KMS-11 (cell line): Measurements from ENCODE around the gene AGPAT3.

Source experiments
- H2AFZ ChIP-seq: fragments of 200-600 bp; sonication (generic); 2 replicates; pipeline ENCODE4 v1.6.1; 2016; ENCODE audit warnings: antibody characterized with exemption, mixed run types, low read depth
- H3K27ac ChIP-seq: fragments of 200-600 bp; sonication (generic); 2 replicates; pipeline ENCODE4 v1.6.1; 2016; ENCODE audit warnings: mild to moderate bottlenecking, mixed run types
- H3K27me3 ChIP-seq: fragments of 200-600 bp; sonication (generic); 2 replicates; pipeline ENCODE4 v1.6.1; 2017; ENCODE audit warnings: mild to moderate bottlenecking, low read depth, mixed run types, moderate library complexity; ENCODE audit not compliant: insufficient read depth
- H3K36me3 ChIP-seq: fragments of 200-600 bp; sonication (generic); 2 replicates; pipeline ENCODE4 v1.6.1; 2017; ENCODE audit warnings: mild to moderate bottlenecking, mixed run types; ENCODE audit not compliant: insufficient read depth
- H3K4me1 ChIP-seq: fragments of 200-600 bp; sonication (generic); 2 replicates; pipeline ENCODE4 v1.6.1; 2016; ENCODE audit warnings: mild to moderate bottlenecking, low read depth, mixed run types; ENCODE audit not compliant: poor library complexity, severe bottlenecking
- H3K4me2 ChIP-seq: fragments of 200-600 bp; sonication (generic); 2 replicates; pipeline ENCODE4 v1.7.0; 2016; ENCODE audit warnings: mild to moderate bottlenecking, mixed run types
- H3K4me3 ChIP-seq: fragments of 200-600 bp; sonication (generic); IDR thresholded peaks from 2 replicates; pipeline ENCODE4 v1.6.1; 2017; ENCODE audit warnings: low read depth, low read length, mixed read lengths; ENCODE audit not compliant: insufficient read depth
- H3K79me2 ChIP-seq: fragments of 200-600 bp; sonication (generic); 2 replicates; pipeline ENCODE4 v1.6.1; 2016; ENCODE audit warnings: low read depth, mixed run types; ENCODE audit not compliant: insufficient read depth
- H3K9ac ChIP-seq: fragments of 200-600 bp; sonication (generic); 2 replicates; pipeline ENCODE4 v1.6.1; 2016; ENCODE audit warnings: mild to moderate bottlenecking, mixed run types
- H4K20me1 ChIP-seq: fragments of 200-600 bp; sonication (generic); 2 replicates; pipeline ENCODE4 v1.6.1; 2016; ENCODE audit warnings: mild to moderate bottlenecking, mixed run types; ENCODE audit not compliant: insufficient read depth
- CTCF ChIP-seq: fragments of 200-600 bp; sonication (generic); conservative IDR thresholded peaks from 2 replicates; pipeline ENCODE4 v1.6.1; 2017; ENCODE audit warnings: low read depth, mild to moderate bottlenecking, antibody characterized with exemption, low read length, moderate library complexity, mixed read lengths

The AGPAT3 gene

DNA sequence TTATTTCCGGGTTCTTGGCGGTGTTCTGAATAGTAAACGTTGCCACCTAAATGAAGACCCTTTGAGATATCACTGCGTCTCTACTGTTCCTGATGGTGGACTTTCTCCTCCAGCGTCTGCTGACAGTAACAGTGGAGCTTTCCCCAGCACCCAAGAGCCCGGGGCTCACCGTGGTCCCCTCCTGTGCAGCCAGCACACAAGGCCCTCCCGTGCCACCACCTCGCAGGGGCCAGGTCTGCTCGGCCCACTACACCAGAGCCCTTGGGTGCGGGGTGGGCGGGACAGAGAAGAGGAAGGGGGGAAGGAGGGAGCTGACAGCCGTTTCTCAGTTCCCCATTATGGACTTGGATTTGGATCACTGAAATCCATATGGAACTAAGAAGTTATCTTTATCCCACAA, 85.9 kb downstream of the AGPAT3 start:
- no peak overlapping the region for H3K4me2 ChIP-seq
- no peaks in the 10 kb centered on the region; the same call in 1 of the 2 replicates for H4K20me1 ChIP-seq
- H3K36me3 ChIP-seq = no peaks in the 10 kb centered on the region
- H3K4me1 ChIP-seq = peaks cover 10% of the 10 kb centered on the region
- no peak for TF ChIP-seq CTCF
- H3K79me2 ChIP-seq = no peaks in the 10 kb centered on the region; the same call in 1 of the 2 replicates
- no peaks in the 10 kb centered on the region for H3K27me3 ChIP-seq
- no peak overlapping the region for H3K4me3 ChIP-seq
- no peak overlapping the region for H2AFZ ChIP-seq
- no peak overlapping the region for H3K27ac ChIP-seq
- no peak overlapping the region for H3K9ac ChIP-seq

GRCh38 chr21:43951911-43952703, 87.1 kb downstream of the AGPAT3 start:
- Histone ChIP-seq H3K36me3 (no peaks in the 10 kb centered on the region), H3K4me1 (peaks cover 10% of the 10 kb centered on the region), H3K4me2 (no peak overlapping the region), H3K9ac (no peak overlapping the region), H2AFZ (no peak overlapping the region), H3K79me2 (no peaks in the 10 kb centered on the region; the same call in 1 of the 2 replicates), H3K27me3 (no peaks in the 10 kb centered on the region), H4K20me1 (no peaks in the 10 kb centered on the region; the same call in 1 of the 2 replicates), H3K27ac (no peak overlapping the region), H3K4me3 (no peak overlapping the region)
- no peak for TF ChIP-seq CTCF

DNA sequence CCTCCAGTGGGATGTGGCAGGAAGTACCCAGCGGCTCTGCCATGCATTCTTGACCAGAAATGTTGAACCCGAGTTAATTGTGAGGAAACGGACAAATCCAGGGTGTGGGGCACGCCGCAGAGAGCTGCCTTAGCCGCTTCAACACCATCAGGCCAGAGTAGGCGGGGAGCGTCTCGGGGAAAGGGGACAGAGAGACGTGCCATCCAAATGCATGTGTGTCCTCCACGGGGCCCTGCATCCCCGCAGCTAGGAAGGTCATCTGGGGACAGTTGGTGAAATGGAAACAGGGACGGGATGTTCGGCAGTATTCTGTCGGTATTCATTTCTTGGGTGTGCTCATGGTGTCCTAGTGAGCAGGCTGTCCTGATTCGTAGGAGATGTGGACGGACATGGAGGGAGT, 88.0 kb downstream of the AGPAT3 start:
- Histone ChIP-seq H3K4me1 (peaks cover 10% of the 10 kb centered on the region), H3K79me2 (no peaks in the 10 kb centered on the region; the same call in 1 of the 2 replicates), H3K4me2 (no peak overlapping the region), H3K27ac (no peak overlapping the region), H3K9ac (no peak overlapping the region), H3K4me3 (no peak overlapping the region), H4K20me1 (no peaks in the 10 kb centered on the region; the same call in 1 of the 2 replicates), H2AFZ (no peak overlapping the region), H3K27me3 (no peaks in the 10 kb centered on the region), H3K36me3 (no peaks in the 10 kb centered on the region)
- TF ChIP-seq CTCF = no peak

GRCh38 chr21:43954042-43954441, 89.0 kb downstream of the AGPAT3 start:
- H3K4me2 ChIP-seq = no peak overlapping the region
- no peaks in the 10 kb centered on the region for H3K27me3 ChIP-seq
- no peaks in the 10 kb centered on the region; the same call in 1 of the 2 replicates for H4K20me1 ChIP-seq
- H3K27ac ChIP-seq = no peak overlapping the region
- H2AFZ ChIP-seq = no peak overlapping the region
- H3K79me2 ChIP-seq = no peaks in the 10 kb centered on the region; the same call in 1 of the 2 replicates
- no peak for TF ChIP-seq CTCF
- H3K36me3 ChIP-seq = no peaks in the 10 kb centered on the region
- no peak overlapping the region for H3K9ac ChIP-seq
- no peak overlapping the region for H3K4me3 ChIP-seq
- peaks cover 7% of the 10 kb centered on the region for H3K4me1 ChIP-seq
